BLaER1 treated with 17β-estradiol and CSF1 and Interleukin-3, amounts not matched to agents 10 nM and 100 nM (cell line): Measurements from ENCODE around the gene VWCE.
A peak's percentile ranks its signal among the peaks of the same experiment; 100 is the strongest.
"Not testable (repeated sequence)": the region's sequence is repeated elsewhere in the genome, so short reads cannot be mapped to it uniquely, and the experiment has no call there.

Experiments
- H3K27ac ChIP-seq, 11 experiments: shearing (Covaris generic); formaldehyde crosslinking; 2 replicates each; pipeline ENCODE4 v1.8.1; 2022
- H3K27me3 ChIP-seq, 11 experiments: shearing (Covaris generic); formaldehyde crosslinking; 2 replicates each; pipeline ENCODE4 v1.8.1; 2022
- H3K36me3 ChIP-seq, 11 experiments: shearing (Covaris generic); formaldehyde crosslinking; 2 replicates each; pipeline ENCODE4 v1.8.1; 2022
- H3K4me1 ChIP-seq, 10 experiments: shearing (Covaris generic); formaldehyde crosslinking; 2 replicates each; pipeline ENCODE4 v1.8.1; 2022
- H3K4me2 ChIP-seq, 11 experiments: shearing (Covaris generic); formaldehyde crosslinking; 2 replicates each; pipeline ENCODE4 v1.8.1; 2022
- H3K4me3 ChIP-seq, 10 experiments: shearing (Covaris generic); formaldehyde crosslinking; 2 replicates each; pipeline ENCODE4 v1.8.1; 2022
- H3K9ac ChIP-seq, 11 experiments: shearing (Covaris generic); formaldehyde crosslinking; 2 replicates each; pipeline ENCODE4 v1.8.1; 2022
- H3K9me3 ChIP-seq, 11 experiments: shearing (Covaris generic); formaldehyde crosslinking; replicated peaks in 1 of 11; 2 replicates each; pipeline ENCODE4 v1.8.1; 2022
- H4K20me1 ChIP-seq, 11 experiments: shearing (Covaris generic); formaldehyde crosslinking; 2 replicates each; pipeline ENCODE4 v1.8.1; 2022

The VWCE gene

DNA sequence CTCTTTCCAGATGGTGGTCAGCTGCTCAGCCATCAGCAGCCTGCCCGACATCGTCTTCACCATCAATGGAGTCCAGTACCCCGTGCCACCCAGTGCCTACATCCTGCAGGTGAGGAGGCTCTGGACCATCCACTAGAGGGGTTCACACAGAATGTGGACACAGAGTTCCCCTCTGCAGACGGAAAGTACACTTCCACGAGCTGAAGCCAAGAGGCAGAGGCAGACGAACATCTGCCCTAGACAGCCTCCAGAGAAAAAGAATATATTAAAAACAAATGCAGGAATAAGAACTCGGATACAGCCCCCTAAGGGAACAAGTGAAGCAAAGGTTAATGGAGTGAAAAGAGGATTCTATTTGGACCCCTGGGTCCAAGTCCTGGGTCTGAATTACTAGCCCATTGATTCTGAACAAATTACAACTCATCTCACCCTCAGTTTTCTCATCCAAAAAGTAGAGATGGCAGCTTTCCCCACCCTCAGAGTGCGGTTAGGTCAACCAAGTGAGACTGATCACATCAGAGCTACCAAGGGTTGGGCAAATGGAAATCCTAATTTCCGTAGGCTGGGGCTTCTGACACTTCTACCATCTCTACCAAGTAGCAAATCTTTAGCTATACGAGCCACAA lies 83.7 kb downstream of the VWCE start:
- H3K36me3 ChIP-seq, H3K9me3 ChIP-seq, H3K27me3 ChIP-seq, H4K20me1 ChIP-seq, H3K9ac ChIP-seq, H3K4me1 ChIP-seq, H3K27ac ChIP-seq, H3K4me3 ChIP-seq: not testable (repeated sequence)
- H3K4me2 ChIP-seq, result peak overlapping the region in 2 of 11 experiments; percentile 34 to 38; a peak in 4 of 22 replicates

DNA sequence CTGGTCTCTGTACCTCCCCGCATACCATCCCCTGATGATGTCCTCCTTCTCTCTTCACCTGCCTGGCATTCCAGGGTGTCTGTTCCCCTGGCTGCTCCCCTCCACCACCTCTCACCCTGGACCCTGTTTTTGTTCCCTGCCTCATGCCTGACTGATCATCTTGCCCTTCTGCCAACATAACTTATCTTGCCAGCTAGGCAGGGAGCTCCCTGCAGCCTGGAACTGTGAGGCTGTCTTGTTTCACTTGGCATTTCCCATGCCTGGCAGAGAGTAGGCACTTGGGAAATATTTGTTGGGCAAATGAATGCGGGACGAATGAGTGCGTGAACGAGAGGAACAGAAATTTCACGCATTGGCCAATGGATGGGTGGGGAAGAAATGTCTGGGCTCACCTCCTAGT lies 84.5 kb downstream of the VWCE start:
- not testable (repeated sequence) for H3K27me3 ChIP-seq, H3K9me3 ChIP-seq, H3K9ac ChIP-seq, H3K4me3 ChIP-seq, H3K36me3 ChIP-seq, H3K4me2 ChIP-seq, H4K20me1 ChIP-seq, H3K27ac ChIP-seq, H3K4me1 ChIP-seq
